Spinal cord (tissue), 10 donors: Measurements from ENCODE around the gene DAPK1. TPM values are rescaled to one million over a fixed set of nuclear protein-coding genes. Genes with fewer than 3 reads are reported as not detected.

Source experiments
- DNase-seq, 6 donors: peaks; one replicate each; pipeline versions ENCODE4 v3.0.0 to v3.0.0-alpha.2; 2013 to 2015; ENCODE audit warnings: low spot score in 6 of 6, low read depth in 4 of 6
- H3K27ac ChIP-seq: one replicate; pipeline ENCODE4 v1.5.1; 2013; ENCODE audit warnings: low read depth, low read length, control low read depth
- H3K27me3 ChIP-seq: one replicate; pipeline ENCODE4 v1.6.1; 2013; ENCODE audit warnings: low read length; ENCODE audit not compliant: control insufficient read depth, insufficient read depth
- H3K36me3 ChIP-seq: one replicate; pipeline ENCODE4 v1.6.1; 2013; ENCODE audit warnings: low read length; ENCODE audit not compliant: control insufficient read depth, insufficient read depth
- H3K4me1 ChIP-seq: one replicate; pipeline ENCODE4 v1.6.1; 2013; ENCODE audit warnings: low read length; ENCODE audit not compliant: control insufficient read depth, insufficient read depth
- H3K4me3 ChIP-seq: one replicate; pipeline ENCODE4 v1.5.1; 2013; ENCODE audit warnings: low read depth, low read length, control low read depth
- H3K9me3 ChIP-seq: one replicate; pipeline ENCODE4 v1.6.1; 2013; ENCODE audit warnings: low read length; ENCODE audit not compliant: control insufficient read depth, insufficient read depth
- whole genome bisulfite sequencing: methylation state at CpG from one replicate; pipeline ENCODE4 v1.1.5; 2013; ENCODE audit warnings: missing lambda C conversion rate; ENCODE audit not compliant: insufficient coverage; 5-methylcytosine and 5-hydroxymethylcytosine counted together
- polyA plus RNA-seq, 2 donors: library from polyadenylated mRNA; unstranded; fragments of 120-200 nt; gene quantifications; one replicate each; pipeline ENCODE4 v1.2.1, GENCODE V29; 2013; ENCODE audit not compliant: insufficient read length in 2 of 2
- total RNA-seq, 2 donors: library from RNA; depleted of rRNA in 1 of 2; stranded (reverse); fragments of 120-200 nt in 1 of 2; fragments of >200 nt in 1 of 2; gene quantifications; one replicate each; pipeline versions ENCODE4 v1.2.3 to v1.2.4, GENCODE V29; 2013 to 2014
- donor health status: healthy.

The DAPK1 gene
- total and polyA plus RNA-seq, 4 donors = 53.3 to 82.6 (median 77.9) TPM

DNA sequence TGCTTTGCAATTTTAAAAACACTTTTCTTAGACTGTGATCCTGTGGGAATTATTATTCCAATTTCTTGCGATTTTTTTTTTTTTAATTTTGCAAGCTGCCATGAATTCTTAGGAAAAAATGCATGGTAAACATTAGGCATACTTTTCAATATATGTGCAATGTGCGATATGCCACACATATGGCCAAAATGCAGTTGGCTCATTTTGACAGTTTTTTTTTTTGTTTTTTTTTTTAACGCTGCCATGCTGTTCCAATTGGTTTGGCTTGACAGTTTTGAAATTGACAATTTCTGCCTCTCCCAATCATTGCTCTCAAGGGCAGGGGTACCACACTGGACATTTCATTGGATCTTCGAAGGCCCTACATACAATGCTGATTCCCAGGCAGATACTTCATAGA lies 36.4 kb downstream of the DAPK1 start:
- DNase-seq = peak in 1 of 6 donors; percentile 75
- Histone ChIP-seq H3K27ac (no peak overlapping the region), H3K36me3 (no peaks in the 10 kb centered on the region), H3K4me1 (peaks cover 16% of the 10 kb centered on the region), H3K9me3 (no peaks in the 10 kb centered on the region), H3K4me3 (no peak overlapping the region), H3K27me3 (no peaks in the 10 kb centered on the region)
- WGBS = 86% methylated on average over 1 of the region's 4 CpGs

DNA sequence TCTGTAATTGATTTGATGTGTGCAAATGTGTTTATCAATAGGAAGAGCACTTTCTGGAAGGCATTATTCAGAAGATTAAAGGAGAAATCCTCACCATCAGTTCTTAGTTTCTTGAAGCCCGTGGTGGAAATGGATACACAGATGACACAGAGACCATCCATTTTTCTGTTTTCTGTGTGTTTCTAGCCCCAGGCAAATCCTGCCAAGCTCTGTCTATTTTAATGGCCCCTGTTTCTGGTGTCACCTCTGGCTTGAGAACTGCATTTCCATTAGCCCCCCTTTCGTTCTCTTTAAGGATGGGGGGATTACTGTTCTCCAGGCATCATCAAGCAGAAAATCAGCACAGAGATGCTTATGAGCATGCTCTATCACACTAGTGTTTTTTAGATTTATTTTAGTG lies 37.3 kb downstream of the DAPK1 start:
- WGBS = 70% methylated on average over 1 of the region's 2 CpGs
- no peak for DNase-seq
- Histone ChIP-seq H3K36me3 (no peaks in the 10 kb centered on the region), H3K27me3 (no peaks in the 10 kb centered on the region), H3K4me3 (no peak overlapping the region), H3K27ac (no peak overlapping the region), H3K4me1 (peaks cover 10% of the 10 kb centered on the region), H3K9me3 (no peaks in the 10 kb centered on the region)

DNA sequence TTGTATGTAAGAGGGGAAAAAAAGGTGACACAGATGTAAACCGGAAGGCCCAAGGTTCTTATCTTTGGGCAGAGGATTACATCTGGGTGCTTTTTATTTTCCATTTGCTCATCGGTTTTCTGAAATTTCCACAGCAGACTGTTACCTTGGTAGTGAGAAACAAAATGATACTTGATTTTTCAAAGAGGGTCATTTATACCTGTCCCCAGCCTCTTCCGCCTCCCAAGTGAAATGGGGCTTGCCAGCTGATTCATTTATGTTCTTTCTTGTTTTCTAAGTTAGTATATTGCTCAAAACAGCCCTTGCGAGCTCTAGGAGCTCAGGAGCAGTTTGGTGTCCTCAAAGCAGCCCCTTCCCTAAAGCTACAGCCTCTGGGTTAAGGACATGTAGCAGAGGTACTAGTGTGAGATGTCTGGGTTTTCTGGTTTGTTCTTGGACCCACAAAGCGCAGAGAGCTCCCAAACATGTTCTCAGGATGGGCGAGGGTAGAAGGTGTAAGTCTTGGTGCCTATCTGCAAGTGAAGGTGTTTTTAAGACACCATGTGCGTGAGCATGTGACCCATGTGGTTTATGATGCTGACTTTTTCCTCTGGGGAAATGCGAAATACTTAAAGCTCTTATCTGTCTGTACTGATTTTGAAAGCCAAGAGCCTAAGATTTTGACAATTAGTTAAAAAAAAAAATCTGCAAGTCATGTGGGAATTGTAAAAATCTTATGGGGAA lies 38.3 kb downstream of the DAPK1 start:
- no peaks in the 10 kb centered on the region for H3K9me3 ChIP-seq
- no peaks in the 10 kb centered on the region for H3K27me3 ChIP-seq
- H3K4me3 ChIP-seq = no peak overlapping the region
- no peak for DNase-seq
- H3K27ac ChIP-seq = no peak overlapping the region
- no peaks in the 10 kb centered on the region for H3K36me3 ChIP-seq
- peaks cover 5% of the 10 kb centered on the region for H3K4me1 ChIP-seq
- 82% methylated on average over 5 of the region's 8 CpGs for WGBS

DNA sequence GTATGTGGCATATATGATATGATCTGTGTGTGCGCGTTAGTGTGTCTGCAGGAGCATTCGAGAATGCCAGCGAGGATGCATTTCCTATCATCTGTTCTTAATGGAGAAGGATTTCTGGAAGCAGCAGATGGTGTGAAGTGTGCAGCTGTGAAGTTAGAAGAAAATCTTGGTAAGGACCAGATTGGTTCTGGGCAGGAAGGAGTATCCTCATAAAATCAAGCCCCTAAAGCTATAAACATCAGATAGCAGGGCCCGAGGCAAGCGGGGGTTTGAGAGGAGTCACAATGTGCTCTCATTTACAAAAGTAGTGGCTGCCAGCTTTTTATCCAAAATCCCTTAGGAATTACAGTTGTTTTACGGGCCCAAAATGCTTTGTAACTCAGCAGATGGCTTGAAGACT lies 40.0 kb downstream of the DAPK1 start:
- no peaks in the 10 kb centered on the region for H3K9me3 ChIP-seq
- DNase-seq = peak in 2 of 6 donors; percentile 81
- no peaks in the 10 kb centered on the region for H3K27me3 ChIP-seq
- no peak overlapping the region for H3K27ac ChIP-seq
- H3K4me3 ChIP-seq = no peak overlapping the region
- no peaks in the 10 kb centered on the region for H3K36me3 ChIP-seq
- no peaks in the 10 kb centered on the region for H3K4me1 ChIP-seq
- WGBS = 71% methylated on average over 4 of the region's 7 CpGs

DNA sequence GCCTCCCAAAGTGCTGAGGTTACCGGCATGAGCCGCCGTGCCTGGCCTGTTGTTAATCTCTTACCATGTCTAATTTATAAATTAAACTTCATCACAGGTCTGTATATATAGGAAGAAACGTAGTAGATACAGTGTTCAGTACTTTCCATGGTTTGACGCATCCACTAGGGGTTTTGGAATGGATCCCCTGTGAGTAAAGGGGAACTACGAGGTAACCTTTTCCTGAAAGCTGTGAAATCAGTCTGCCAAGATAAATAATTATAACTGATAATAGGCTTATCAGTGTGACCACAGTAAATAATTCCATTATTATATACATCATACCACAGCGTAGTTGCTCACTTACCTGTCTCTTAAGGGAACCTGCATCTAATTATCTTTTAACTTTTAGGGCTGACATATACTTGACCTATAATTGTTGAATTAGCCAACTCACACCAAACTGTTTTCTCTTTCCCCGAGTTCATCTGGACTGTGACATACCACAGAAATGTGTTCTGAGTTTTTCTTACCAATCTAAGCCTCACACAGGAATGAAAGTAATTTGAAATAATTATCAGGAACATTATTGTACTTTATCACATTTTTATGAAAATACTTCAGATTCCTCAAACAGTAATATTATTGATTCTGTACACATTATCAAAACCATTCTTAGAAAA lies 42.9 kb downstream of the DAPK1 start:
- no CpG with 5 or more reads among the region's 8 CpGs for WGBS
- H3K27me3 ChIP-seq = no peaks in the 10 kb centered on the region
- H3K36me3 ChIP-seq = no peaks in the 10 kb centered on the region
- H3K27ac ChIP-seq = no peak overlapping the region
- H3K4me1 ChIP-seq = no peaks in the 10 kb centered on the region
- DNase-seq = no peak
- no peak overlapping the region for H3K4me3 ChIP-seq
- H3K9me3 ChIP-seq = no peaks in the 10 kb centered on the region

DNA sequence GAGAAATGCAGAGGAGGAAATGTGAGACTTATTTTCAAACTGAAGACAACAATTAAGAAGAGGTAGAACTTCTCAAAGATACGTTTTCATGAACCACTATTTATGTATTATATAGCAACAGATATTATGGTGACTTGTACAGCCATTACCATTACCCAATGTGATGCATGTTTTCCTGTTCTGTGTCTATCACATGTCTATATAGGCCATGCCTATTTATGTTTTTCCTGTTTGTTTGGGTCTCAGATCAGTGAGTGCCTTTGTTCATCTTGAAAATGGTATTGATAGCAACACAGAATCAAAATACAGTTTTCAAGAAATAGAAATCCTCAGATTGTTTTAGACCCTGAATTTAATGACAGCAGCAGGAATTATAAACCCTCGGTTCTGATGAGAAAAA lies 44.0 kb downstream of the DAPK1 start:
- no peak overlapping the region for H3K4me3 ChIP-seq
- H3K4me1 ChIP-seq = no peaks in the 10 kb centered on the region
- H3K36me3 ChIP-seq = peaks cover 2% of the 10 kb centered on the region
- no peak for DNase-seq
- WGBS = no CpG with 5 or more reads among the region's 2 CpGs
- no peaks in the 10 kb centered on the region for H3K9me3 ChIP-seq
- no peaks in the 10 kb centered on the region for H3K27me3 ChIP-seq
- H3K27ac ChIP-seq = no peak overlapping the region

DNA sequence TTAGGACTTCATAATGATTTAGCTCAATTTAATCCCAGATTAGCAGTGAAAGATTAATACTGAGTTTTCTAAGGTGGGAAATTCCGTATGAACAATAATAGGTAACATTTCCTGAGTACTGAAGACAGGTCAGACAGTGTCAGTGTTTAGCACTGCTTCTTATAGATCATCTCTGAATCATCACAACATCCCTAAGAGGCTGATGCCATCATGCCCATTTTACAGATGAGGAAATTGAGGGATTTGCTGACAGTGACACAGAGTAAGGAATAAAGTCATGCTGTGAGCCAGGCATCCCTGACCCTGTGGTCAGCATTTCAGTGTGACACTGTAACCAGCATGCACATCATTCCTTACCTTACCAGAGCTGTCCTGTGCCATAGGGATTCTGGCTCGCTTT lies 44.5 kb downstream of the DAPK1 start:
- H3K27me3 ChIP-seq = no peaks in the 10 kb centered on the region
- H3K4me3 ChIP-seq = no peak overlapping the region
- peaks cover 6% of the 10 kb centered on the region for H3K36me3 ChIP-seq
- no peak for DNase-seq
- H3K4me1 ChIP-seq = no peaks in the 10 kb centered on the region
- H3K27ac ChIP-seq = no peak overlapping the region
- no peaks in the 10 kb centered on the region for H3K9me3 ChIP-seq
- WGBS = no CpG with 5 or more reads among the region's 2 CpGs

DNA sequence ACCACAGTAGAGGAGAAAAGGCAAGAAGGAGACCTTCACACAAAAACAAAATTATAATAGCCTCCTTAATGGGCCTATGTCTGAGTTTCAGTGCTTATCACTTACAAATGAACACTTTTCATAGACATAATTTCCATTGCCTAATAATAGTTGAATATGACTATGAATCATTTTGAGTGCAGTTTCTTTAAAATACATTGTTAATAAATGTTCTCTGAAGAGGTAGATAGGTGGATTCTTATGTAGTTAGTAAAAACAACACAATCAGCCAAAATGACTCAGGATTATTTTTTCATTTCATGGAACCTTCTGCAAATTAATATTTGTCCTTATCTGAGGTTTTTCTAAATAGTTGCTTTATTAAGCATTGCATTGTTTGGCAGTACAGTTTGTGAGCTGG lies 45.6 kb downstream of the DAPK1 start:
- H3K36me3 ChIP-seq = peaks cover 10% of the 10 kb centered on the region
- H3K27me3 ChIP-seq = no peaks in the 10 kb centered on the region
- H3K4me1 ChIP-seq = no peaks in the 10 kb centered on the region
- H3K9me3 ChIP-seq = no peaks in the 10 kb centered on the region
- no peak overlapping the region for H3K27ac ChIP-seq
- no peak overlapping the region for H3K4me3 ChIP-seq
- no peak for DNase-seq

DNA sequence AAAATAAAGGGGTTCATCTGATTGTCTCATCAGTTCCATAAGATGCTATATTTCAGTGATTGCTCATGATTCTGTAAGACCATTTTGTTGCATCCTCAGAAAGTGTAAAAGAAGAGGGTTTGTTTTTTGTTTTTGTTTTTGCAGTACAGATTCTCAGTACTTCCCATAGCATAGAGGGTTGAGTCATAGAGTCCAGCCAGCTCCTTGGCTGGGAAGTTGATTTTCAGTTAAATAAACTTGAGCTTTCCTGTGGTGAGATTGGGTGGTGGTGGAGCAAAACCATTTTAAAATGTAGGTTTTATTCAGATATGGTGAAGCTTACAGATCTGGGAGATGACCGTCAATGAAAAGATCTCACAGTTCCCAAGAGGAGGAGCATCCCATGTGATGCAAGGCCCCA lies 48.2 kb downstream of the DAPK1 start:
- Histone ChIP-seq H3K27me3 (no peaks in the 10 kb centered on the region), H3K9me3 (no peaks in the 10 kb centered on the region), H3K27ac (no peak overlapping the region), H3K4me3 (no peak overlapping the region), H3K4me1 (no peaks in the 10 kb centered on the region), H3K36me3 (peaks cover 10% of the 10 kb centered on the region)
- DNase-seq = no peak
- 89% methylated on average over 1 of the region's 1 CpG for WGBS

DNA sequence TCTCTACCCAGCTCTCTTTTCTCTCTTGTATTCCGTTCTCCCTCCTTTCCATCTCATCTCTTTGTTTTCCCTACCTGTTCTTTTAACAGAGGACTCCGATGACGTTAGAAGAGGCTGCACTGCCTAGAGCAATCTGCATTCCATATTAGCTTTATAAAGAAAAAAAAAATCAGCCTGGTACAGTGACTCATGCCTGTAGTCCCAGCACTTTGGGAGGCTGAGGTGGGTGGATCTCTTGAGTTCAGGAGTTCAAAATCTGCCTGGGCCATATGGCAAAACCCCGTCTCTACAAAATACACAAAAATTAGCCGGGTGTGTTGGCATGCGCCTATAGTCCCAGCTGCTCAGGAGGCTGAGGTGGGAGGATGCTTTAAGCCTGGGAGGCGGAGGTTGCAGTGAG lies 49.0 kb downstream of the DAPK1 start:
- Histone ChIP-seq H3K4me1 (peaks cover 4% of the 10 kb centered on the region), H3K9me3 (no peaks in the 10 kb centered on the region), H3K27me3 (no peaks in the 10 kb centered on the region), H3K4me3 (no peak overlapping the region), H3K36me3 (peaks cover 10% of the 10 kb centered on the region), H3K27ac (no peak overlapping the region)
- DNase-seq = no peak
- WGBS = 83% methylated on average over 1 of the region's 7 CpGs
